ENCODE results near the gene GHDC. TPM values are rescaled to one million over a fixed set of nuclear protein-coding genes. Genes with fewer than 3 reads are reported as not detected.

Gene GHDC
- total RNA-seq, 4 donors from 2014 or later, result 10.8 to 34.6 (median 32.2) TPM

GRCh38 chr17:42230225-42230624, 35.9 kb upstream of the GHDC start:
- in situ Hi-C loops (cut with MboI; ENCODE audit: low pct_ligation_motif_present in 1 of 4, low pct_unique_long_range_greater_than_20kb in 1 of 4, low sequenced_read_pairs in 3 of 4) (no loop called here), intact Hi-C loops (cut with DNase I; ENCODE audit: low total_unique reads) (no loop called here)
- Histone ChIP-seq H3K36me3 (no peaks in the 10 kb centered on the region), H3K9me3 (no peaks in the 10 kb centered on the region), H3K4me3 (no peak overlapping the region), H3K4me1 (peaks cover 0 to 12% (median 0%) of the 10 kb centered on the region in 4 donors), H3K27me3 (no peaks in the 10 kb centered on the region), H3K27ac (no peak overlapping the region)
- TF ChIP-seq CTCF (IDR thresholded peaks at IDR 0.05) (no peak), EP300 (IDR thresholded peaks at IDR 0.05; ENCODE audit: low read depth) (no peak), POLR2A (IDR thresholded peaks at IDR 0.05) (no peak), POLR2AphosphoS5 (IDR thresholded peaks at IDR 0.05) (no peak)
- 82 to 83% methylated on average over 5 of the region's 5 CpGs for WGBS, 2 donors (ENCODE audit: low coverage in 1 of 2)
- no peak for DNase-seq

DNA sequence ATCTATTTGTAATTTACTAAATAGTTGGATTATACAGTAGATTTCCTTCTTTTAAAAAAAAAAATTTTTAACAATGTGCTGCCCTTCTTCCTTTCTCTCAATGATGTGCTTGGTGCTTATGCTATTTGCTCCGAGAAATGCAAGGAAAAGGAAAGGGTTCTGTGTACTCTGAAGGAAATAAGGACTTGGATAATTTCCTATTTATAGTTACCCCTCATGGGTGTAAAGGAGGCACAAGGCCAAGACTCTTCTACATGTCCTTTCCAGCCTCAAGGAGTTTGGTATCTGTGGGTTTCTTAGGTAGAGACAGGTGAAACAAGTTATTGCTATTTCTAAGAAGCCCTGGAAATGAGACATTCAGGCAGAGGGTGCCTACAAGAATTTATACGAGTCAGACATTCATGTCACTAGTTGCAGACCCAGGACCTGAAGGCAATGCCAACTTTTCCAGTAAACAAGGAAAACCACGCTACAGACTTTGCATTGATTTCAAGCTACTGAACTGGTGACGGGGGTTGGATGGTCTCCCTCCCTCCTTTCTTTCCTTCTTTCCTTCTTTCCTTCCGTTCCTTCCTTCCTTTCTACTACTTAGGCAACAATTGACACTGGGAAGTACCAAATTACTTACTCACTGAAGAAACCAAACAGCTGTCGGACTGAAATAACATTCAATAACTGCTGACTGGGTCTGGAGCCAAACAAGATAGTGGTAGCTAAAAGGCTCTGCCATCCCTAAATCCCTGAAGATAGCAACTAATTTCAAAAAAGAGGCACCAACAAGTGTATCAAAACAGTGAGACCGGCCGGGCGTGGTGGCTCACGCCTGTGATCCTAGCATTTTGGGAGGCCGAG, 33.8 kb upstream of the GHDC start:
- Histone ChIP-seq H3K4me1 (no peaks in the 10 kb centered on the region), H3K9me3 (no peaks in the 10 kb centered on the region), H3K36me3 (peaks cover 0 to 13% (median 4%) of the 10 kb centered on the region in 4 donors), H3K4me3 (no peak overlapping the region), H3K27me3 (no peaks in the 10 kb centered on the region), H3K27ac (peak overlapping the region in 3 of 4 donors; percentile 3 to 23 (median 18))
- in situ Hi-C loops (cut with MboI; ENCODE audit: low pct_ligation_motif_present in 1 of 4, low pct_unique_long_range_greater_than_20kb in 1 of 4, low sequenced_read_pairs in 3 of 4), result no loop called here
- 73 to 85% methylated on average over 6 to 11 of the region's 11 CpGs for WGBS, 2 donors (ENCODE audit: low coverage in 1 of 2)
- DNase-seq, result no peak
- TF ChIP-seq EP300 (IDR thresholded peaks at IDR 0.05; ENCODE audit: low read depth) (no peak), CTCF (IDR thresholded peaks at IDR 0.05) (no peak), POLR2AphosphoS5 (IDR thresholded peaks at IDR 0.05) (no peak), POLR2A (IDR thresholded peaks at IDR 0.05) (no peak)
- intact Hi-C loops (cut with DNase I; ENCODE audit: low total_unique reads), result no loop called here

DNA sequence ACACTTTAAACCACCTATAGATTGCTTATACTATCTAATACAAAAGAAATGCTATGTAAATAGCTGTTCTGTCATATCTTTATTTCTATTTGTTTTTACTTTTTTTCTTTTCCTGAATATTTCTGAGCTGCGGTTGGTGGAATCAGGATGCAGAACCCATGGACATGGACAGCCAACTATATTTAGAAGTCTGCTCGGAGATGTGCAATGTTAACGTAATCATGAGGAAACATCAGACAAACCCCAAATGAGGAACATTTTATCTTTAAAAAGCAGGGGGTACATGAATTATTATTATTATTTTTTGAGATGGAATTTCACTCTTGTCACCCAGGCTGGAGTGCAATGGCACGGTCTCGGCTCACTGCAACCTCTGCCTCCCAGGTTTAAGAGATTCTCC, 31.4 kb upstream of the GHDC start:
- Histone ChIP-seq H3K4me1 (no peaks in the 10 kb centered on the region), H3K4me3 (no peak overlapping the region), H3K36me3 (peaks cover 0 to 16% (median 8%) of the 10 kb centered on the region in 4 donors), H3K27ac (no peak overlapping the region), H3K9me3 (no peaks in the 10 kb centered on the region), H3K27me3 (no peaks in the 10 kb centered on the region)
- in situ Hi-C loops (cut with MboI; ENCODE audit: low pct_ligation_motif_present in 1 of 4, low pct_unique_long_range_greater_than_20kb in 1 of 4, low sequenced_read_pairs in 3 of 4), result no loop called here
- TF ChIP-seq EP300 (IDR thresholded peaks at IDR 0.05; ENCODE audit: low read depth) (no peak), POLR2A (IDR thresholded peaks at IDR 0.05) (no peak), CTCF (IDR thresholded peaks at IDR 0.05) (no peak), POLR2AphosphoS5 (IDR thresholded peaks at IDR 0.05) (no peak)
- DNase-seq, result no peak
- 93 to 100% methylated on average over 5 of the region's 5 CpGs for WGBS, 2 donors (ENCODE audit: low coverage in 1 of 2)
- intact Hi-C loops (cut with DNase I; ENCODE audit: low total_unique reads), result no loop called here

GRCh38 chr17:42224651-42225050, 30.4 kb upstream of the GHDC start:
- no peak for TF ChIP-seq CTCF (IDR thresholded peaks at IDR 0.05)
- WGBS, 2 donors (ENCODE audit: low coverage in 1 of 2), result 93 to 100% methylated on average over 1 to 6 of the region's 6 CpGs
- Histone ChIP-seq H3K27ac (no peak overlapping the region), H3K36me3 (peaks cover 0 to 16% (median 8%) of the 10 kb centered on the region in 4 donors), H3K4me1 (no peaks in the 10 kb centered on the region), H3K27me3 (no peaks in the 10 kb centered on the region), H3K4me3 (no peak overlapping the region), H3K9me3 (no peaks in the 10 kb centered on the region)
- no peak for DNase-seq
- in situ Hi-C loops (cut with MboI; ENCODE audit: low pct_ligation_motif_present in 1 of 4, low pct_unique_long_range_greater_than_20kb in 1 of 4, low sequenced_read_pairs in 3 of 4), result no loop called here
- intact Hi-C loops (cut with DNase I; ENCODE audit: low total_unique reads), result no loop called here

All from transverse colon (tissue), 4 donors.